Globus pallidus (tissue), 1 donor: Measurements from ENCODE around the gene KCNMB4.

Source experiments
- DNase-seq: peaks from one replicate; pipeline ENCODE4 v3.0.0-alpha.2; 2015; ENCODE audit warnings: low spot score

The KCNMB4 gene, protein sequence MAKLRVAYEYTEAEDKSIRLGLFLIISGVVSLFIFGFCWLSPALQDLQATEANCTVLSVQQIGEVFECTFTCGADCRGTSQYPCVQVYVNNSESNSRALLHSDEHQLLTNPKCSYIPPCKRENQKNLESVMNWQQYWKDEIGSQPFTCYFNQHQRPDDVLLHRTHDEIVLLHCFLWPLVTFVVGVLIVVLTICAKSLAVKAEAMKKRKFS

GRCh38 chr12:70365648-70366518 is at the start of gene KCNMB4:
KCNMB4 (plus strand) TSS chr12:70366290; CDS start chr12:70366735, 445 bp downstream.
- DNase-seq: peak; percentile 78

DNA sequence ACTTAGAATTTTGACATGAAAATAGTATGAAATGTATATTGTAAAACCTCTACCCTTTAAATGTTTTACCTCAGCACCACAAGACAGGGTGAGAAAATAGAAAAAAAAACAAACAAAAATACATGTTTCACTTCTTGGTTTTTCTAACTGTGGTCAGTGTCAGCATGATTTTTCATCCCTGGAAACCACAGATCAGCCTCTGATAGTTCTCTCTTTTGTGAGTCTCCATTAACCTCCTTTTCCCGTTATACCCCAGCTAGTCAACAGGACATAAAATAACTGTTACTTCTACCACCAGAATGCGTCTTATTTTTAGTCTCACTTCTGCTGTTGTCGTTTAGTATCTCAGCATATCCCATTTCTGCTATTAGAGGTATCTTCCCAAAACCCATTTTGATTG is 48.3 kb upstream of the KCNMB4 start:
- DNase-seq: peak; percentile 54

GRCh38 chr12:70319605-70320004 is 46.5 kb upstream of the KCNMB4 start:
- no peak for DNase-seq

DNA sequence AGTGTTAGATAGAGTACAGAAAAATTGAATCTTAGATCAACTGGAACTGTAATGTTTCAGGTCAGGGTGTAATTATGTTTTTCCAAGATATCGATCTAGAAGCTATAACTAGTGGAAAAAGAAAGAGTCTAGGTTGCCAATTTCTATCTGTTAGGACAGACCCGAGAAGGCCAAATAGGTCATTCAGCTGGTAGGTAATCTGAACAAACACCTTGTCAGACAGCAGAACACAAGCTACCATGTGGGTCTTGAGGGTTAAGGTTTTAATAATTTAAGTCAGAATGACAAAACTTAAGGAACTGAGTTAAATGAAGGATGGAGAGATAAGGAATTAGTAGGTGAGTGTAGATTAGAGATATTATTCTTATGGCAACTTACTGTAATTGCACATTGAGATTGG is 44.9 kb upstream of the KCNMB4 start:
- no peak for DNase-seq

- DNase-seq: no peak
These were observed 38.5 kb upstream of the KCNMB4 start for GRCh38 chr12:70327541-70327940.

DNA sequence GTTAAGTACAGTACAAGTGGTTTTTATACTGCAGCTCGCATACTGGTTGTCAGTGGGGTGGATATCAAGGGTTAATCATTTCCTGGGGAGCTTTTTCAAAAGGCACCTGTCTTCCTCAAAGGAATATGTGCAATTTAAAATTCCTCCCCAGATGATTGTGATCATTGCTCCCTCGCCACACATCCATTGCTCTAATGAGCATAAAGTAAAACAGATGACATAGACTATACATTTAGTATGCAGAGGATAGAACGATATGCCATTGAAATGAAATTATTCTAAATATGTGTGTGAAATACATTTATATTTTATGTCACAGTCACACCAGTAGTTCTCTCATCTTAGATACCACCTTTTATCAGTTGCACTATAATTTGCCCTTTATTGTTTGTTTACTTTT is 36.4 kb upstream of the KCNMB4 start:
- no peak for DNase-seq

- DNase-seq: no peak
These were observed 35.9 kb upstream of the KCNMB4 start for GRCh38 chr12:70330158-70330557.

DNA sequence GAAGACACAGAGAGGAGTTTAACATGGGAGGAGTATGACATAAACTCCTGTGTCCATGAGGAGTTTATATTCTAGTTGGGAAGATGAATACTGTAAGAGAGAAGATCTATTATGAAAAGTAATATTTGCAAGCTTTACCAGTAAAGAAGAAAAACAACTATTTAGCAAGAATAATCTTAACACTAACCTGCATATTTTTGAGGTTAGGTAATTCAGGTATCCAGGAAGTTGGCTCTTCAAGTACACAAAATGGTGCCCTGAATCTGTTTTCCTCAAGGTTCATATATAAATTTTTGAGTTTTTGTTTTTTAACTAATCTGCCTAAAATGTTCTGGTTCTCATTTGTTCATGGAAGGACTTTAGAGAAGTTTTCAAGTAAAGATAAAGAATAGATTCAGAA is 33.9 kb upstream of the KCNMB4 start:
- no peak for DNase-seq

GRCh38 chr12:70334742-70335141 is 31.3 kb upstream of the KCNMB4 start:
- DNase-seq: no peak

DNA sequence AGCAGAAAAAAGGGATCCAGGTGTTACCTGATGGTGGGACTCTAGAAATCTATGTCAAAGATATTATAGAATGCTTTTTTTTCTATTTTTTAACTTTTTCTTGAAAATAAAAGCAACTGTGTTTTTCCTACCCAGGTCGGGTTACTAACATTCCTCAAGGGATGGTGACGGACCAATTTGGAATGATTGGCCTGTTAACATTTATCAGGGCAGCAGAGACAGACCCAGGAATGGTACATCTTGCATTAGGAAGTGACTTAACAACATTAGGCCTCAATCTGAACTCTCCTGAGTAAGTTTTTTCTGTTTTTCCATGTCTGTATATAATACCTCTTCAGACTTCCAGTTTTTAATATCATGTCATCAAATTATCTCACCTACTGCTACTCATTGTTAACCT is 27.6 kb upstream of the KCNMB4 start:
- DNase-seq: no peak

DNA sequence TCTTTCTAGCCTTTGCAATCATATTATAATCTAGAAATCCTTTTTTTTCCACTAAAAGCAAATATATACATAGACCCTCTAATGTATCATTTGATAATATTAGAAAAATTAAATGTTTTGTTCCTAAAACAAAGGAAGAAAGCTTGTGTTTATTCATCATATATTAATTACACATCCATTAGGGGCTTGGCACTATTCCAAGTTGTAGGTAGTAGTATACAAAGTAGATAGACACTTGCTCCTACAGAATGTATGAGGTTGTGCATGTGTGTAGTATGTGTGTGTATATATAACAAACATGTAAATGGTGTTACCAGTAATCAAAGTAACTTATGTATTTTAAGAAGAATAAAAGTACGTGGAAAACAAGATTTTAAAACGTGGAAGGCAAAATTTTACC is 15.0 kb upstream of the KCNMB4 start:
- DNase-seq: no peak

- DNase-seq: peak; percentile 21
These were observed 12.1 kb upstream of the KCNMB4 start for GRCh38 chr12:70353780-70354660.

- DNase-seq: no peak
These were observed 11.3 kb upstream of the KCNMB4 start for GRCh38 chr12:70354787-70355186.

GRCh38 chr12:70355972-70356371 is 10.1 kb upstream of the KCNMB4 start:
- no peak for DNase-seq

DNA sequence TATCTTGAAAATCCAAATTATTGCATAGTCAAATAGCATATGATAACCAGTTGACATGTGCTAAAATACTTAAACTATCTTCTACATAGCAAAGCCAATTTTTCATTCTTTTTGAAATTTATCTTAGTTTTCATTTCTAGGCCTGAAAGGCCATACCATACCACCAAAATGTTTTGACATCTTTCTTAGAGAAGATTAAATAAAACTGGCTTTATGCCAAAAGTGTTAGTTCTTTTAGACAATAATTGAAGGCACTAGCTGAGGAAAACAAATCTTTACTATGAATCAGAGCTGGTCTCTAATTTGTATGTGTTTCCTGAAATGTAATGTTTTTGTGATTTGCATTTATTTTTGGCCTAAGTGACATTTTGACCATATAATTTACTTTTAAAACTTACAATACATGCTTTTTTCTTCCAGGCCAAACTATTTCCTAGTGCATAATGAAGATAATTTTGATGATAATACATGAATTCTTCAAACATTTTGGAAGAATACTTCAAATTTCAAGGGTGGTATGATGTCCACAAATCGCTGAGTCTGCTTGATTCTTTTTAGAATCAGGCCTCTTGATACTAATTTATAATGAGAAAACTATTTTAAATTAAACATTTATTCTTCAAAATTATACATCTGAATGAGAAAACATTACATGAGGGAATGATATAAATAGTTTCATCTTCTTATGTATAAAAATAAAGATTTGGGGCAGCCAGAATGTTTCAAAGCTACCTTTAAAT is 6.5 kb upstream of the KCNMB4 start:
- no peak for DNase-seq

- no peak for DNase-seq
These were observed 5.9 kb upstream of the KCNMB4 start for GRCh38 chr12:70360218-70360617.

GRCh38 chr12:70364695-70365397 is 1.2 kb upstream of the KCNMB4 start:
- no peak for DNase-seq

GRCh38 chr12:70365398-70365647 is 767 bp upstream of the KCNMB4 start:
- DNase-seq: no peak

GRCh38 chr12:70366581-70367257 is 629 bp downstream of the KCNMB4 start:
- DNase-seq: no peak

DNA sequence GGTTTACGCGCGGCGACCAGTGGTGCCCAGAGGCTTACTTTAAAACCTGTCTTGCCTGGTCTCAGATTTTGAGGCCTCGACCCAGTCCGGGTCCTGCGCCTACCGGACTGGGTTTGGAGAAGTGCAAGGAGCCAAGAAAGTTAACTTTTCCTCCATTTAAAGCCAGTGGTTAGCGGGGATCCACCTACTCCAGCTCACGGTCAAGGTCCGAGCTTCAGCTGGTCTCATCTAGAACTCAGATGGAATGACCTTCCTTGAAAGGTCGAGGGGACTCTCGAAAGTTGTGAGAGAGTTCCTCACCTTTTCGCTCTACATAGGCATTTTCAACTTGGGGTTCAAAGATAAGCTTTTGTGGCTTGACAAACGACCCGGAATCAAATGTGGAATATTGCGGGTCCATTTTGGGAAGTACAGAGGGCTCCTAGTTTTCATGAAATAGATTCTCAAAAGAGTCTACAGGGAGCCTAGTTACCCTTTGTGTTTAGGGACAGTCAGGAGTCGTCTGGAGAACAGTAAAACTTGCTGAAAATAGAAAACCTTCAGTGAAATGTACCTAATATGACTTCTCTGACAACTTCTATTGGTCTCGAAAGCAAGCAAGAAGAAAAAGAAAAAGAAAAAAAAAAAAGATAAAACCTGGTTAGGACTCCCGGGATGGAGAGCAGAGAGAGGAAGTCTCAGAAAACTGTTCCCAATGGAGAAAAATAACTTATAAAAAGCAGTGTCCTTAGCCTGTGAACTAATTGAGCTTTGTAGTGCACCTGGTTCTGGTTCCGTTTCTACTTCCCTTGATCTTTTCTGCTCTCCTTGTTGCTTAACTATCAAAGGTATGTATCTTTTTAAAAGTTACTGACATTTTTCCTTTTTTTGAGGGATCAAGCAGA is 1.4 kb downstream of the KCNMB4 start:
- peak; percentile 38 for DNase-seq
